Measurements from ENCODE around the gene SNX24.

SNX24 gene

DNA sequence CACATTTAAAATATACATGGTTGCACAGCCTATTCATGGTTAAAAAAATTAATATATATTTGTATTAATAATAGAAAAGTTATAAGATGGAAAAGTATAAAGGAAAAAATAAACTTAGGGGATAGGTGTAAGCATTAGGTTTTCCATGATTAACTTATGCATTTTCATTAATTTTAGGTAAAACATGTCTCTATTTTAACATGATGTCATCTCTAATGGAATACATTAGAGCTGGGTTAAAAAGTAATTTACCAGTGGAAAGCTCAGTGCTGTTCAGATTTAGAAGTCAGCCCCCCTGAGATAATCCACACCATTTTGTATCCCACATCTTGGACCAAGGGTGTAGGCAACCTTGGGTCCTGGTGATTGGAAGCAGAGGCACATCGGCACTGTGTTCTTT is 49.7 kb downstream of the SNX24 start:
- no peaks in the 10 kb centered on the region for H3K79me2 ChIP-seq (ENCODE audit: insufficient read depth, low read length)
- H3K4me2 ChIP-seq (ENCODE audit: insufficient read depth, low read length): no peak overlapping the region
- no peaks in the 10 kb centered on the region for H3K36me3 ChIP-seq (ENCODE audit: insufficient read depth, low read length)
- H2AFZ ChIP-seq (ENCODE audit: low read depth, low read length): no peak overlapping the region
- no peaks in the 10 kb centered on the region for H3K27me3 ChIP-seq (ENCODE audit: insufficient read depth, low read length, poor library complexity)
- H3K4me3 ChIP-seq (ENCODE audit: low read depth in 1 of 2, low read length in 2 of 2): no peak overlapping the region
- no peaks in the 10 kb centered on the region for H3K4me1 ChIP-seq (ENCODE audit: insufficient read depth, low read length)
- TF ChIP-seq EZH2 (IDR thresholded peaks at IDR 0.05; ENCODE audit: borderline replicate concordance, low read depth, low read length, severe bottlenecking): no peak
- TF ChIP-seq, protein P1, sequence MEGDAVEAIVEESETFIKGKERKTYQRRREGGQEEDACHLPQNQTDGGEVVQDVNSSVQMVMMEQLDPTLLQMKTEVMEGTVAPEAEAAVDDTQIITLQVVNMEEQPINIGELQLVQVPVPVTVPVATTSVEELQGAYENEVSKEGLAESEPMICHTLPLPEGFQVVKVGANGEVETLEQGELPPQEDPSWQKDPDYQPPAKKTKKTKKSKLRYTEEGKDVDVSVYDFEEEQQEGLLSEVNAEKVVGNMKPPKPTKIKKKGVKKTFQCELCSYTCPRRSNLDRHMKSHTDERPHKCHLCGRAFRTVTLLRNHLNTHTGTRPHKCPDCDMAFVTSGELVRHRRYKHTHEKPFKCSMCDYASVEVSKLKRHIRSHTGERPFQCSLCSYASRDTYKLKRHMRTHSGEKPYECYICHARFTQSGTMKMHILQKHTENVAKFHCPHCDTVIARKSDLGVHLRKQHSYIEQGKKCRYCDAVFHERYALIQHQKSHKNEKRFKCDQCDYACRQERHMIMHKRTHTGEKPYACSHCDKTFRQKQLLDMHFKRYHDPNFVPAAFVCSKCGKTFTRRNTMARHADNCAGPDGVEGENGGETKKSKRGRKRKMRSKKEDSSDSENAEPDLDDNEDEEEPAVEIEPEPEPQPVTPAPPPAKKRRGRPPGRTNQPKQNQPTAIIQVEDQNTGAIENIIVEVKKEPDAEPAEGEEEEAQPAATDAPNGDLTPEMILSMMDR (IDR thresholded peaks at IDR 0.05; ENCODE audit: borderline replicate concordance, extremely low read depth, low read length, poor library complexity, severe bottlenecking): no peak
- no peaks in the 10 kb centered on the region for H4K20me1 ChIP-seq (ENCODE audit: insufficient read depth, low read length)
- DNase-seq (no peak), ATAC-seq (ENCODE audit: insufficient read depth, low read depth) (no peak)
- no peak overlapping the region for H3K27ac ChIP-seq (ENCODE audit: low read length)
- no peak overlapping the region for H3K9ac ChIP-seq (ENCODE audit: low read depth, low read length)
- H3K9me3 ChIP-seq (ENCODE audit: insufficient read depth, low read length, severe bottlenecking): no peaks in the 10 kb centered on the region

DNA sequence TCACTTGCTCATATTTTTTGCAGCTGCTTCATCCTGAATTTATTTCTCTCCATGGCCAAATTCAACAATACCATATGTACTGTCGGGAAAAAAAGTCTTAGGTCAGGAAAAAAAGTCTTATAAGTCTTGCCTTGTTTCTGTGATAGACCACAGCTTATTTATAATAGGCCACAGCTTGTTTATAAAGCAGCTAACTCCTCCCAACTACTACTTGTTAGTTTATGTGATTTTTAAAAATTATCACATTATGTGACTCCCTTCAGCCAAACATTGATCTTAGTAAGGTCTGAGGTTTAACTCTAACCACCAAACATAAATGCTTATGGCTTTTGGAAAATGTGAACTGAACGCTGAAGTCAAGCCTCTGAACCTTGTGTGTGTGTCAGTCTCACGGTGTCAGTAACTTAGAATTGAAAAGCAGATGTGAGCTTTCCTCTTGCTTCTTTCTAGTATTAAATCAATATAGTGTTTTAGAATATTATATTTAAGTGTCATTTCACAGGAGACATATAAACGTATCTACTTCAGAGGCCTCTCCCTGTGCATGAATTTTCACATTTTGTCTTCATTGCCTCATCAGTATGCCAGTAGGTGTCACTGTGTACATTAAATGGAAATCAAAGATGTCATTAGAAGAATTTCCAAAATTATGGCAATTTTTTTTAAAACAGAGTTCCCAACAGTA is 51.3 kb downstream of the SNX24 start:
- no peak overlapping the region for H3K27ac ChIP-seq (ENCODE audit: low read length)
- no peak for ATAC-seq (ENCODE audit: insufficient read depth, low read depth)
- H3K4me1 ChIP-seq (ENCODE audit: insufficient read depth, low read length): no peaks in the 10 kb centered on the region

DNA sequence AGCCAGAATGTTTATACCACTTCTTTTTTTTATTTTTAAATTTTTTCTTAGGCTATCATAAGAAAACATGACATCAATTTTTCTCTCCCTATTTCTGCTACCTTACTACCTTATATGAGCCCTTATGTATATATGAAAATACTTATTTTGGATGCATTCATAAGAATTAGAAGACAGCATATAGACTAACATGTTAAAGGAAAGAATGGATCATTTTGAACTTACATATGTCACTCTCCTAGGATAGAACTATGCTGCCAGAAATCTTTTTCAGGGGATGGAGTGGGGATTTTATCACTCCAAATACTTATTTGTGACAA is 51.8 kb downstream of the SNX24 start:
- H3K27me3 ChIP-seq (ENCODE audit: insufficient read depth, low read length, poor library complexity): no peaks in the 10 kb centered on the region
- H3K79me2 ChIP-seq (ENCODE audit: insufficient read depth, low read length): no peaks in the 10 kb centered on the region

More for the DNA sequence above, 51.3 kb downstream of the SNX24 start:
- no peaks in the 10 kb centered on the region for H3K27me3 ChIP-seq (ENCODE audit: insufficient read depth, low read length, poor library complexity)
- no peak for DNase-seq
- TF ChIP-seq, protein P1 (IDR thresholded peaks at IDR 0.05; ENCODE audit: borderline replicate concordance, extremely low read depth, low read length, poor library complexity, severe bottlenecking): peak; percentile 62
- no peak for TF ChIP-seq EZH2 (IDR thresholded peaks at IDR 0.05; ENCODE audit: borderline replicate concordance, low read depth, low read length, severe bottlenecking)
- no peaks in the 10 kb centered on the region for H3K36me3 ChIP-seq (ENCODE audit: insufficient read depth, low read length)
- no peak overlapping the region for H3K4me3 ChIP-seq (ENCODE audit: low read depth in 1 of 2, low read length in 2 of 2)
- no peak overlapping the region for H3K4me2 ChIP-seq (ENCODE audit: insufficient read depth, low read length)
- no peaks in the 10 kb centered on the region for H3K79me2 ChIP-seq (ENCODE audit: insufficient read depth, low read length)
- H2AFZ ChIP-seq (ENCODE audit: low read depth, low read length): no peak overlapping the region
- no peak overlapping the region for H3K9ac ChIP-seq (ENCODE audit: low read depth, low read length)
- H3K9me3 ChIP-seq (ENCODE audit: insufficient read depth, low read length, severe bottlenecking): no peaks in the 10 kb centered on the region
- no peaks in the 10 kb centered on the region for H4K20me1 ChIP-seq (ENCODE audit: insufficient read depth, low read length)

More for the DNA sequence above, 51.8 kb downstream of the SNX24 start:
- H3K36me3 ChIP-seq (ENCODE audit: insufficient read depth, low read length): no peaks in the 10 kb centered on the region
- no peak overlapping the region for H3K4me3 ChIP-seq (ENCODE audit: low read depth in 1 of 2, low read length in 2 of 2)
- DNase-seq (no peak), ATAC-seq (ENCODE audit: insufficient read depth, low read depth) (no peak)
- no peaks in the 10 kb centered on the region for H4K20me1 ChIP-seq (ENCODE audit: insufficient read depth, low read length)
- no peak overlapping the region for H3K9ac ChIP-seq (ENCODE audit: low read depth, low read length)
- H3K4me1 ChIP-seq (ENCODE audit: insufficient read depth, low read length): peaks cover 2% of the 10 kb centered on the region; the same call in 1 of the 2 replicates
- H3K9me3 ChIP-seq (ENCODE audit: insufficient read depth, low read length, severe bottlenecking): no peaks in the 10 kb centered on the region
- H2AFZ ChIP-seq (ENCODE audit: low read depth, low read length): no peak overlapping the region
- H3K4me2 ChIP-seq (ENCODE audit: insufficient read depth, low read length): no peak overlapping the region
- H3K27ac ChIP-seq (ENCODE audit: low read length): no peak overlapping the region
- TF ChIP-seq, protein P1 (IDR thresholded peaks at IDR 0.05; ENCODE audit: borderline replicate concordance, extremely low read depth, low read length, poor library complexity, severe bottlenecking): no peak
- no peak for TF ChIP-seq EZH2 (IDR thresholded peaks at IDR 0.05; ENCODE audit: borderline replicate concordance, low read depth, low read length, severe bottlenecking)

Data from DND-41 (cell line).